ENCODE data around the gene WAPL.

The WAPL gene

GRCh38 chr10:86451604-86451960 is 70.0 kb downstream of the WAPL start:
- no peak for DNase-seq
- H3K27ac Mint-ChIP-seq: no peak overlapping the region
- H3K27me3 Mint-ChIP-seq: no peaks in the 10 kb centered on the region
- no peaks in the 10 kb centered on the region for H3K9me3 Mint-ChIP-seq
- H3K4me1 Mint-ChIP-seq (ENCODE audit: low read depth): peaks cover 36% of the 10 kb centered on the region
- H3K36me3 Mint-ChIP-seq (ENCODE audit: low read depth): peaks cover 95% of the 10 kb centered on the region
- H3K4me3 Mint-ChIP-seq: no peak overlapping the region

GRCh38 chr10:86450806-86451603 is 70.6 kb downstream of the WAPL start:
- Mint-ChIP-seq H3K9me3 (no peaks in the 10 kb centered on the region), H3K36me3 (ENCODE audit: low read depth) (peaks cover 95% of the 10 kb centered on the region), H3K4me3 (no peak overlapping the region), H3K27ac (peak overlapping the region; percentile 26), H3K4me1 (ENCODE audit: low read depth) (peaks cover 41% of the 10 kb centered on the region), H3K27me3 (no peaks in the 10 kb centered on the region)
- DNase-seq: no peak

- Mint-ChIP-seq H3K4me3 (no peak overlapping the region), H3K27me3 (no peaks in the 10 kb centered on the region), H3K4me1 (ENCODE audit: low read depth) (peaks cover 41% of the 10 kb centered on the region), H3K36me3 (ENCODE audit: low read depth) (peaks cover 96% of the 10 kb centered on the region), H3K27ac (peak overlapping the region; percentile 76), H3K9me3 (no peaks in the 10 kb centered on the region)
- no peak for DNase-seq
These were observed 71.5 kb downstream of the WAPL start for GRCh38 chr10:86449926-86450558.

- no peak for DNase-seq
- peak overlapping the region; percentile 39 for H3K27ac Mint-ChIP-seq
- peaks cover 98% of the 10 kb centered on the region for H3K36me3 Mint-ChIP-seq (ENCODE audit: low read depth)
- peaks cover 43% of the 10 kb centered on the region for H3K4me1 Mint-ChIP-seq (ENCODE audit: low read depth)
- no peaks in the 10 kb centered on the region for H3K27me3 Mint-ChIP-seq
- no peaks in the 10 kb centered on the region for H3K9me3 Mint-ChIP-seq
- H3K4me3 Mint-ChIP-seq: no peak overlapping the region
These were observed 74.2 kb downstream of the WAPL start for GRCh38 chr10:86447432-86447831.

GRCh38 chr10:86446987-86447386 is 74.6 kb downstream of the WAPL start:
- Mint-ChIP-seq H3K27ac (peak overlapping the region; percentile 39), H3K27me3 (no peaks in the 10 kb centered on the region), H3K9me3 (no peaks in the 10 kb centered on the region), H3K4me3 (no peak overlapping the region), H3K36me3 (ENCODE audit: low read depth) (peaks cover 97% of the 10 kb centered on the region), H3K4me1 (ENCODE audit: low read depth) (peaks cover 43% of the 10 kb centered on the region)
- DNase-seq: no peak

GRCh38 chr10:86446440-86446839 is 75.2 kb downstream of the WAPL start:
- H3K27me3 Mint-ChIP-seq: no peaks in the 10 kb centered on the region
- peaks cover 97% of the 10 kb centered on the region for H3K36me3 Mint-ChIP-seq (ENCODE audit: low read depth)
- H3K27ac Mint-ChIP-seq: peak overlapping the region; percentile 71
- H3K4me3 Mint-ChIP-seq: no peak overlapping the region
- no peaks in the 10 kb centered on the region for H3K9me3 Mint-ChIP-seq
- DNase-seq: no peak
- peaks cover 45% of the 10 kb centered on the region for H3K4me1 Mint-ChIP-seq (ENCODE audit: low read depth)

GRCh38 chr10:86443936-86444335 is 77.7 kb downstream of the WAPL start:
- peaks cover 46% of the 10 kb centered on the region for H3K4me1 Mint-ChIP-seq (ENCODE audit: low read depth)
- H3K9me3 Mint-ChIP-seq: no peaks in the 10 kb centered on the region
- peak overlapping the region; percentile 64 for H3K27ac Mint-ChIP-seq
- DNase-seq: no peak
- no peak overlapping the region for H3K4me3 Mint-ChIP-seq
- H3K36me3 Mint-ChIP-seq (ENCODE audit: low read depth): peaks cover 95% of the 10 kb centered on the region
- no peaks in the 10 kb centered on the region for H3K27me3 Mint-ChIP-seq

- Mint-ChIP-seq H3K9me3 (no peaks in the 10 kb centered on the region), H3K4me1 (ENCODE audit: low read depth) (peaks cover 42% of the 10 kb centered on the region), H3K27me3 (no peaks in the 10 kb centered on the region), H3K4me3 (no peak overlapping the region), H3K36me3 (ENCODE audit: low read depth) (peaks cover 95% of the 10 kb centered on the region), H3K27ac (no peak overlapping the region)
- no peak for DNase-seq
These were observed 78.5 kb downstream of the WAPL start for GRCh38 chr10:86443069-86443468.

GRCh38 chr10:86440874-86441843 is 80.4 kb downstream of the WAPL start:
- H3K4me3 Mint-ChIP-seq: no peak overlapping the region
- H3K9me3 Mint-ChIP-seq: no peaks in the 10 kb centered on the region
- peaks cover 96% of the 10 kb centered on the region for H3K36me3 Mint-ChIP-seq (ENCODE audit: low read depth)
- H3K27ac Mint-ChIP-seq: peak overlapping the region; percentile 85
- DNase-seq: no peak
- H3K27me3 Mint-ChIP-seq: no peaks in the 10 kb centered on the region
- H3K4me1 Mint-ChIP-seq (ENCODE audit: low read depth): peaks cover 26% of the 10 kb centered on the region

GRCh38 chr10:86439544-86439943 is 82.0 kb downstream of the WAPL start:
- peak overlapping the region; percentile 18 for H3K27ac Mint-ChIP-seq
- peaks cover 94% of the 10 kb centered on the region for H3K36me3 Mint-ChIP-seq (ENCODE audit: low read depth)
- DNase-seq: no peak
- no peaks in the 10 kb centered on the region for H3K9me3 Mint-ChIP-seq
- no peaks in the 10 kb centered on the region for H3K27me3 Mint-ChIP-seq
- peaks cover 25% of the 10 kb centered on the region for H3K4me1 Mint-ChIP-seq (ENCODE audit: low read depth)
- H3K4me3 Mint-ChIP-seq: no peak overlapping the region

- H3K27ac Mint-ChIP-seq: peak overlapping the region; percentile 68
- H3K27me3 Mint-ChIP-seq: no peaks in the 10 kb centered on the region
- H3K4me1 Mint-ChIP-seq (ENCODE audit: low read depth): peaks cover 23% of the 10 kb centered on the region
- DNase-seq: no peak
- H3K36me3 Mint-ChIP-seq (ENCODE audit: low read depth): peaks cover 87% of the 10 kb centered on the region
- H3K4me3 Mint-ChIP-seq: no peak overlapping the region
- H3K9me3 Mint-ChIP-seq: no peaks in the 10 kb centered on the region
These were observed 83.4 kb downstream of the WAPL start for GRCh38 chr10:86438091-86438749.

- Mint-ChIP-seq H3K36me3 (ENCODE audit: low read depth) (peaks cover 80% of the 10 kb centered on the region), H3K27me3 (no peaks in the 10 kb centered on the region), H3K4me1 (ENCODE audit: low read depth) (peaks cover 23% of the 10 kb centered on the region), H3K9me3 (no peaks in the 10 kb centered on the region), H3K4me3 (no peak overlapping the region), H3K27ac (peak overlapping the region; percentile 61)
- no peak for DNase-seq
These were observed 84.1 kb downstream of the WAPL start for GRCh38 chr10:86437447-86437846.

- no peaks in the 10 kb centered on the region for H3K9me3 Mint-ChIP-seq
- H3K36me3 Mint-ChIP-seq (ENCODE audit: low read depth): peaks cover 76% of the 10 kb centered on the region
- H3K4me1 Mint-ChIP-seq (ENCODE audit: low read depth): peaks cover 23% of the 10 kb centered on the region
- no peak overlapping the region for H3K4me3 Mint-ChIP-seq
- peak overlapping the region; percentile 61 for H3K27ac Mint-ChIP-seq
- DNase-seq: no peak
- H3K27me3 Mint-ChIP-seq: no peaks in the 10 kb centered on the region
These were observed 84.6 kb downstream of the WAPL start for GRCh38 chr10:86436963-86437362.

GRCh38 chr10:86434656-86435055 is 86.9 kb downstream of the WAPL start:
- H3K9me3 Mint-ChIP-seq: no peaks in the 10 kb centered on the region
- no peak overlapping the region for H3K27ac Mint-ChIP-seq
- peaks cover 54% of the 10 kb centered on the region for H3K36me3 Mint-ChIP-seq (ENCODE audit: low read depth)
- peaks cover 4% of the 10 kb centered on the region for H3K4me1 Mint-ChIP-seq (ENCODE audit: low read depth)
- DNase-seq: no peak
- no peaks in the 10 kb centered on the region for H3K27me3 Mint-ChIP-seq
- H3K4me3 Mint-ChIP-seq: no peak overlapping the region
